ENCODE measurements around the gene GALM. TPM values are rescaled to one million over a fixed set of nuclear protein-coding genes. Genes with fewer than 3 reads are reported as not detected.

The GALM gene
- total and polyA plus RNA-seq, 2 of the 8 experiments (the other 6 are each of a cell fraction or from before 2014, with no cell fraction given) = 9.9 to 13.1 TPM

DNA sequence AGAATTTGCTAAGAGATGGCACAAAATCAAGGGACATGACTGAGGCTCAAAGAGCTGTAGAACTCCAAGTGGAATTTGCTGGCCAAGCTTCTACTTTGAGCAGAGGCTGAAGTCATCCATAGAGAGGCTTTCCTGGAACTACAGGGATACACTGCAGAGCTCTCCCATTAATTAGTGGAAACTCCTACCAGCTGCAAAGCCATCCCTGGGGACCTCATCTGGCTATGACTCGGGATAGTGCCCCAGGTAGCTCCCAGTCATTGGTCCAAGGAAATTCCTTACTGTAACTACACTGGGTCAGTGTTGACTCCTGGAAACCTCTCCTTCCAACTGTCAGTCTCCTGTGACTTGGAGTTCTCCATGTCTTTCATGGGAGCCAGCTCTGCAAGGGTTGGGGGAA lies 10.5 kb upstream of the GALM start:
- Histone ChIP-seq H2BK5ac (ENCODE audit: low read depth, low read length) (no peak overlapping the region), H2BK120ac (replicated peaks; ENCODE audit: low read depth, low read length) (no peak overlapping the region), H2AFZ (ENCODE audit: low read length) (no peak overlapping the region), H3K14ac (ENCODE audit: insufficient read length) (no peak overlapping the region), H3K9me3 (ENCODE audit: insufficient read depth in 2 of 2, low read depth in 1 of 2, low read length in 1 of 2) (no peaks in the 10 kb centered on the region), H3K23ac (ENCODE audit: insufficient read length) (no peak overlapping the region), H3K56ac (replicated peaks; ENCODE audit: insufficient read length, low read depth, low read length) (no peak overlapping the region), H2BK20ac (ENCODE audit: low read length) (no peak overlapping the region), H3K27ac (ENCODE audit: low read depth, low read length) (no peak overlapping the region), H3K9ac (replicated peaks in 1 of 4; ENCODE audit: extremely low read depth in 1 of 4, low read depth in 3 of 4, low read length in 3 of 4) (no peak overlapping the region), H2BK12ac (ENCODE audit: low read depth, low read length) (no peak overlapping the region), H4K8ac (ENCODE audit: extremely low read depth, insufficient read depth, low read length) (no peak overlapping the region), H3K4me1 (replicated peaks in 1 of 4; ENCODE audit: control insufficient read depth in 3 of 4, insufficient read depth in 4 of 4, low read length in 3 of 4) (no peaks in the 10 kb centered on the region), H2AK5ac (ENCODE audit: low read depth, low read length) (no peak overlapping the region), H3K4me3 (ENCODE audit: extremely low read depth in 1 of 4, insufficient read depth in 2 of 4, low read depth in 3 of 4, low read length in 4 of 4) (no peak overlapping the region), H4K20me1 (replicated peaks in 1 of 2; ENCODE audit: control insufficient read depth in 1 of 2, insufficient read depth in 2 of 2, low read length in 2 of 2) (no peaks in the 10 kb centered on the region), H4K91ac (replicated peaks; ENCODE audit: insufficient read length, low read length) (no peak overlapping the region), H3K79me1 (ENCODE audit: low read depth, low read length) (no peaks in the 10 kb centered on the region), H2BK15ac (ENCODE audit: low read length) (no peak overlapping the region), H3K4ac (replicated peaks; ENCODE audit: insufficient read length, low read depth, low read length) (no peak overlapping the region), H3K4me2 (ENCODE audit: insufficient read depth in 1 of 2, low read depth in 2 of 2, low read length in 2 of 2) (no peak overlapping the region), H3K36me3 (ENCODE audit: control insufficient read depth in 2 of 4, insufficient read depth in 4 of 4, low read length in 3 of 4) (no peaks in the 10 kb centered on the region), H3K23me2 (ENCODE audit: low read depth, low read length) (no peaks in the 10 kb centered on the region), H3K79me2 (ENCODE audit: control insufficient read depth in 1 of 2, insufficient read depth in 2 of 2, low read length in 2 of 2) (no peaks in the 10 kb centered on the region), H4K5ac (ENCODE audit: insufficient read length, low read depth, low read length) (no peak overlapping the region), H3K18ac (ENCODE audit: extremely low read depth, low read length) (no peak overlapping the region), H3K27me3 (replicated peaks in 1 of 4; ENCODE audit: control insufficient read depth in 3 of 4, extremely low read depth in 1 of 4, insufficient read depth in 3 of 4, low read length in 3 of 4) (no peaks in the 10 kb centered on the region)
- POLR2A ChIA-PET (ENCODE audit: partially characterized antibody) = interaction anchor here (0.7 kb wide), 1 partner anchor 96 kb away, joined by 3 read pairs; the partner anchor contains the start of gene SRSF7
- DNase-seq (ENCODE audit: low read depth in 1 of 2, low spot score in 2 of 2) (no peak), FAIRE-seq (no peak)
- WGBS, 2 experiments (ENCODE audit: extremely low coverage in 1 of 2, insufficient coverage in 1 of 2, insufficient read length in 1 of 2, insufficient replicate concordance in 2 of 2, low coverage in 1 of 2, low lambda C conversion rate in 2 of 2, missing lambda C conversion rate in 1 of 2) = 88% methylated on average over 1 of the region's 1 CpG; no CpG with 5 or more reads in 1 of the 2 experiments
- CTCF ChIA-PET (ENCODE audit: partially characterized antibody) = interaction anchor here (0.6 to 1.4 kb wide), 5 partner anchors 10 to 74 kb away, joined by 3 to 5 read pairs (median 3); no protein-coding TSS in a partner anchor
- no peak for TF ChIP-seq JUND (IDR thresholded peaks at IDR 0.05; ENCODE audit: low read length)
- TF ChIP-seq NRF1 (IDR thresholded peaks at IDR 0.05; ENCODE audit: low read depth, low read length) = no peak
- TF ChIP-seq SRF (IDR thresholded peaks at IDR 0.05; ENCODE audit: low read depth, low read length) = no peak
- TF ChIP-seq CEBPB (IDR thresholded peaks at IDR 0.05; ENCODE audit: low read depth, low read length) = no peak
- TF ChIP-seq EZH2 (IDR thresholded peaks at IDR 0.05; ENCODE audit: low read depth, low read length, severe bottlenecking) = no peak
- TF ChIP-seq, protein P1, sequence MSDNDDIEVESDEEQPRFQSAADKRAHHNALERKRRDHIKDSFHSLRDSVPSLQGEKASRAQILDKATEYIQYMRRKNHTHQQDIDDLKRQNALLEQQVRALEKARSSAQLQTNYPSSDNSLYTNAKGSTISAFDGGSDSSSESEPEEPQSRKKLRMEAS (IDR thresholded peaks at IDR 0.05) = no peak
- TF ChIP-seq KDM5A (IDR thresholded peaks at IDR 0.05; ENCODE audit: low read length) = no peak
- TF ChIP-seq ASH2L (IDR thresholded peaks at IDR 0.05; ENCODE audit: low read length) = no peak
- TF ChIP-seq CBX8 (IDR thresholded peaks at IDR 0.05; ENCODE audit: borderline replicate concordance, low read depth, low read length) = no peak
- no peak for TF ChIP-seq PHF8 (conservative IDR thresholded peaks at IDR 0.05; ENCODE audit: low read depth, low read length)
- TF ChIP-seq, protein P2, sequence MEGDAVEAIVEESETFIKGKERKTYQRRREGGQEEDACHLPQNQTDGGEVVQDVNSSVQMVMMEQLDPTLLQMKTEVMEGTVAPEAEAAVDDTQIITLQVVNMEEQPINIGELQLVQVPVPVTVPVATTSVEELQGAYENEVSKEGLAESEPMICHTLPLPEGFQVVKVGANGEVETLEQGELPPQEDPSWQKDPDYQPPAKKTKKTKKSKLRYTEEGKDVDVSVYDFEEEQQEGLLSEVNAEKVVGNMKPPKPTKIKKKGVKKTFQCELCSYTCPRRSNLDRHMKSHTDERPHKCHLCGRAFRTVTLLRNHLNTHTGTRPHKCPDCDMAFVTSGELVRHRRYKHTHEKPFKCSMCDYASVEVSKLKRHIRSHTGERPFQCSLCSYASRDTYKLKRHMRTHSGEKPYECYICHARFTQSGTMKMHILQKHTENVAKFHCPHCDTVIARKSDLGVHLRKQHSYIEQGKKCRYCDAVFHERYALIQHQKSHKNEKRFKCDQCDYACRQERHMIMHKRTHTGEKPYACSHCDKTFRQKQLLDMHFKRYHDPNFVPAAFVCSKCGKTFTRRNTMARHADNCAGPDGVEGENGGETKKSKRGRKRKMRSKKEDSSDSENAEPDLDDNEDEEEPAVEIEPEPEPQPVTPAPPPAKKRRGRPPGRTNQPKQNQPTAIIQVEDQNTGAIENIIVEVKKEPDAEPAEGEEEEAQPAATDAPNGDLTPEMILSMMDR (IDR thresholded peaks at IDR 0.05; ENCODE audit: control extremely low read depth in 1 of 3, insufficient read depth in 1 of 3, low read depth in 1 of 3, low read length in 3 of 3) = no peak
- no peak for TF ChIP-seq GABPA (IDR thresholded peaks at IDR 0.05; ENCODE audit: borderline replicate concordance, insufficient read depth, low read length)
